WTC11 (cell line): ENCODE results near the gene DRAXIN.

ENCODE experiments used
- CREB1 ChIP-seq: sonication (generic); formaldehyde crosslinking; IDR thresholded peaks from 2 replicates; pipeline ENCODE4 v1.8.0; 2023; ENCODE audit warnings: mild to moderate bottlenecking, missing genetic modification reagents
- E2F5 ChIP-seq: sonication (generic); formaldehyde crosslinking; IDR thresholded peaks from 2 replicates; pipeline ENCODE4 v1.8.1; 2022; ENCODE audit warnings: mild to moderate bottlenecking, moderate library complexity, missing genetic modification reagents
- ESRRA ChIP-seq: sonication (generic); formaldehyde crosslinking; IDR thresholded peaks from 2 replicates; pipeline ENCODE4 v1.8.1; 2022; ENCODE audit warnings: mild to moderate bottlenecking, missing genetic modification reagents, borderline replicate concordance
- FOXP1 ChIP-seq: sonication (generic); formaldehyde crosslinking; IDR thresholded peaks from 2 replicates; pipeline ENCODE4 v1.8.0; 2022; ENCODE audit warnings: missing genetic modification reagents, mild to moderate bottlenecking, moderate library complexity, borderline replicate concordance
- MAX ChIP-seq: sonication (generic); formaldehyde crosslinking; IDR thresholded peaks from 2 replicates; pipeline ENCODE4 v1.8.0; 2022; ENCODE audit warnings: mild to moderate bottlenecking, missing genetic modification reagents
- MLX ChIP-seq: sonication (generic); formaldehyde crosslinking; IDR thresholded peaks from 2 replicates; pipeline ENCODE4 v1.8.1; 2023; ENCODE audit warnings: mild to moderate bottlenecking, missing genetic modification reagents, moderate library complexity
- MXD4 ChIP-seq: fragments of 250-450 bp; sonication (Bioruptor Pico); IDR thresholded peaks from 2 replicates; pipeline ENCODE4 v1.8.0; 2021; ENCODE audit warnings: mild to moderate bottlenecking, moderate library complexity, borderline replicate concordance
- NR2C2 ChIP-seq: sonication (generic); formaldehyde crosslinking; IDR thresholded peaks from 2 replicates; pipeline ENCODE4 v1.8.0; 2022; ENCODE audit warnings: mild to moderate bottlenecking, missing genetic modification reagents
- SMAD3 ChIP-seq: sonication (generic); formaldehyde crosslinking; IDR thresholded peaks from 2 replicates; pipeline ENCODE4 v1.8.0; 2022; ENCODE audit warnings: missing genetic modification reagents, mild to moderate bottlenecking, borderline replicate concordance
- TP53 ChIP-seq: sonication (generic); formaldehyde crosslinking; IDR thresholded peaks from 2 replicates; pipeline ENCODE4 v1.8.1; 2023; ENCODE audit warnings: mild to moderate bottlenecking, missing genetic modification reagents
- ZNF121 ChIP-seq: sonication (generic); formaldehyde crosslinking; IDR thresholded peaks from 2 replicates; pipeline ENCODE4 v1.8.0; 2023; ENCODE audit warnings: missing genetic modification reagents
- TF ChIP-seq, protein P1 (sequence below): fragments of 200-600 bp; IDR thresholded peaks from 2 replicates; pipeline ENCODE4 v1.8.0; 2022; ENCODE audit warnings: antibody characterized with exemption
- TF ChIP-seq, protein P2 (sequence below): sonication (generic); formaldehyde crosslinking; IDR thresholded peaks from 2 replicates; pipeline ENCODE4 v1.8.1; 2023; ENCODE audit warnings: mild to moderate bottlenecking, missing genetic modification reagents
- TF ChIP-seq, protein P3 (sequence below): sonication (generic); formaldehyde crosslinking; IDR thresholded peaks from 2 replicates; pipeline ENCODE4 v1.8.1; 2023; ENCODE audit warnings: mild to moderate bottlenecking, missing genetic modification reagents, borderline replicate concordance

DNA sequence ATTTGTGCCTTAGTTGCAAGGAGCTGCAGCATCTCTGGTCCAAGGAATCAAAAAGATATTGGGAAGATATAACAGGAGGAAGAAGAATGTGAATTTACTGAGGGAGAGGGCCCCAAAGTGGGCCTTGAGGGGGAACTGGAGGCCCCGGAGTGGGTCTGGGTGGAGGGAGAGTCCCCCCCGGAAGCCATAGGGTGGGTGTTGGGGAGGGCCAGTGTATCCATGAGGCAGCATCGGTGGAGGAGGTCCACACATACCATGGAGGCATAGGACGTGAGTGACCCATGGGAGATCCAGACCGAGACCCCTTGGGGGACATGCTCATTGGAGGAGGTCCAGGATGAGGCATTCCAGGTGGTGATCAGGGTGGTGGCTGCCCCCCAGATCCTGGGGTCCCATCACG is 69.8 kb downstream of the DRAXIN start:
- TF ChIP-seq NR2C2 (CRISPR knock-in tag), result no peak
- no peak for TF ChIP-seq SMAD3 (CRISPR knock-in tag)
- TF ChIP-seq, protein P1, sequence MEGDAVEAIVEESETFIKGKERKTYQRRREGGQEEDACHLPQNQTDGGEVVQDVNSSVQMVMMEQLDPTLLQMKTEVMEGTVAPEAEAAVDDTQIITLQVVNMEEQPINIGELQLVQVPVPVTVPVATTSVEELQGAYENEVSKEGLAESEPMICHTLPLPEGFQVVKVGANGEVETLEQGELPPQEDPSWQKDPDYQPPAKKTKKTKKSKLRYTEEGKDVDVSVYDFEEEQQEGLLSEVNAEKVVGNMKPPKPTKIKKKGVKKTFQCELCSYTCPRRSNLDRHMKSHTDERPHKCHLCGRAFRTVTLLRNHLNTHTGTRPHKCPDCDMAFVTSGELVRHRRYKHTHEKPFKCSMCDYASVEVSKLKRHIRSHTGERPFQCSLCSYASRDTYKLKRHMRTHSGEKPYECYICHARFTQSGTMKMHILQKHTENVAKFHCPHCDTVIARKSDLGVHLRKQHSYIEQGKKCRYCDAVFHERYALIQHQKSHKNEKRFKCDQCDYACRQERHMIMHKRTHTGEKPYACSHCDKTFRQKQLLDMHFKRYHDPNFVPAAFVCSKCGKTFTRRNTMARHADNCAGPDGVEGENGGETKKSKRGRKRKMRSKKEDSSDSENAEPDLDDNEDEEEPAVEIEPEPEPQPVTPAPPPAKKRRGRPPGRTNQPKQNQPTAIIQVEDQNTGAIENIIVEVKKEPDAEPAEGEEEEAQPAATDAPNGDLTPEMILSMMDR, result no peak
- no peak for TF ChIP-seq CREB1 (CRISPR knock-in tag)
- TF ChIP-seq FOXP1 (CRISPR knock-in tag), result no peak
- TF ChIP-seq ZNF121 (CRISPR knock-in tag), result no peak
- TF ChIP-seq, protein P2, sequence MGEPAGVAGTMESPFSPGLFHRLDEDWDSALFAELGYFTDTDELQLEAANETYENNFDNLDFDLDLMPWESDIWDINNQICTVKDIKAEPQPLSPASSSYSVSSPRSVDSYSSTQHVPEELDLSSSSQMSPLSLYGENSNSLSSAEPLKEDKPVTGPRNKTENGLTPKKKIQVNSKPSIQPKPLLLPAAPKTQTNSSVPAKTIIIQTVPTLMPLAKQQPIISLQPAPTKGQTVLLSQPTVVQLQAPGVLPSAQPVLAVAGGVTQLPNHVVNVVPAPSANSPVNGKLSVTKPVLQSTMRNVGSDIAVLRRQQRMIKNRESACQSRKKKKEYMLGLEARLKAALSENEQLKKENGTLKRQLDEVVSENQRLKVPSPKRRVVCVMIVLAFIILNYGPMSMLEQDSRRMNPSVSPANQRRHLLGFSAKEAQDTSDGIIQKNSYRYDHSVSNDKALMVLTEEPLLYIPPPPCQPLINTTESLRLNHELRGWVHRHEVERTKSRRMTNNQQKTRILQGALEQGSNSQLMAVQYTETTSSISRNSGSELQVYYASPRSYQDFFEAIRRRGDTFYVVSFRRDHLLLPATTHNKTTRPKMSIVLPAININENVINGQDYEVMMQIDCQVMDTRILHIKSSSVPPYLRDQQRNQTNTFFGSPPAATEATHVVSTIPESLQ (CRISPR knock-in tag), result no peak
- TF ChIP-seq MAX (CRISPR knock-in tag), result no peak
- no peak for TF ChIP-seq MXD4
- TF ChIP-seq, protein P3, sequence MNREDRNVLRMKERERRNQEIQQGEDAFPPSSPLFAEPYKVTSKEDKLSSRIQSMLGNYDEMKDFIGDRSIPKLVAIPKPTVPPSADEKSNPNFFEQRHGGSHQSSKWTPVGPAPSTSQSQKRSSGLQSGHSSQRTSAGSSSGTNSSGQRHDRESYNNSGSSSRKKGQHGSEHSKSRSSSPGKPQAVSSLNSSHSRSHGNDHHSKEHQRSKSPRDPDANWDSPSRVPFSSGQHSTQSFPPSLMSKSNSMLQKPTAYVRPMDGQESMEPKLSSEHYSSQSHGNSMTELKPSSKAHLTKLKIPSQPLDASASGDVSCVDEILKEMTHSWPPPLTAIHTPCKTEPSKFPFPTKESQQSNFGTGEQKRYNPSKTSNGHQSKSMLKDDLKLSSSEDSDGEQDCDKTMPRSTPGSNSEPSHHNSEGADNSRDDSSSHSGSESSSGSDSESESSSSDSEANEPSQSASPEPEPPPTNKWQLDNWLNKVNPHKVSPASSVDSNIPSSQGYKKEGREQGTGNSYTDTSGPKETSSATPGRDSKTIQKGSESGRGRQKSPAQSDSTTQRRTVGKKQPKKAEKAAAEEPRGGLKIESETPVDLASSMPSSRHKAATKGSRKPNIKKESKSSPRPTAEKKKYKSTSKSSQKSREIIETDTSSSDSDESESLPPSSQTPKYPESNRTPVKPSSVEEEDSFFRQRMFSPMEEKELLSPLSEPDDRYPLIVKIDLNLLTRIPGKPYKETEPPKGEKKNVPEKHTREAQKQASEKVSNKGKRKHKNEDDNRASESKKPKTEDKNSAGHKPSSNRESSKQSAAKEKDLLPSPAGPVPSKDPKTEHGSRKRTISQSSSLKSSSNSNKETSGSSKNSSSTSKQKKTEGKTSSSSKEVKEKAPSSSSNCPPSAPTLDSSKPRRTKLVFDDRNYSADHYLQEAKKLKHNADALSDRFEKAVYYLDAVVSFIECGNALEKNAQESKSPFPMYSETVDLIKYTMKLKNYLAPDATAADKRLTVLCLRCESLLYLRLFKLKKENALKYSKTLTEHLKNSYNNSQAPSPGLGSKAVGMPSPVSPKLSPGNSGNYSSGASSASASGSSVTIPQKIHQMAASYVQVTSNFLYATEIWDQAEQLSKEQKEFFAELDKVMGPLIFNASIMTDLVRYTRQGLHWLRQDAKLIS (CRISPR knock-in tag), result no peak
- TF ChIP-seq E2F5 (CRISPR knock-in tag), result no peak
- no peak for TF ChIP-seq ESRRA (CRISPR knock-in tag)
- no peak for TF ChIP-seq TP53 (CRISPR knock-in tag)
- TF ChIP-seq MLX (CRISPR knock-in tag), result no peak
